H9 (cell line): ENCODE results near the gene PARP12. TPM values are rescaled to one million over a fixed set of nuclear protein-coding genes. Genes with fewer than 3 reads are reported as not detected.

Experiments
- DNase-seq: peaks from one replicate; pipeline ENCODE4 v3.0.0-alpha.2; 2017
- H2AFZ ChIP-seq: one replicate; pipeline ENCODE4 v1.6.1; 2013; ENCODE audit warnings: mild to moderate bottlenecking, low read length, control low read depth, moderate library complexity
- H2AK5ac ChIP-seq: 2 replicates; pipeline ENCODE4 v1.6.1; 2013; ENCODE audit warnings: low read length, control low read depth, mixed read lengths; ENCODE audit not compliant: insufficient read length
- H2BK120ac ChIP-seq: one replicate; pipeline ENCODE4 v1.6.1; 2013; ENCODE audit warnings: low read depth, mild to moderate bottlenecking, low read length, control low read depth, inconsistent platforms; ENCODE audit not compliant: poor library complexity, severe bottlenecking
- H2BK12ac ChIP-seq: 2 replicates; pipeline ENCODE4 v1.6.1; 2013; ENCODE audit warnings: low read length, control low read depth, mixed read lengths, low read depth; ENCODE audit not compliant: insufficient read length
- H2BK15ac ChIP-seq: 2 replicates; pipeline ENCODE4 v1.6.1; 2013; ENCODE audit warnings: low read depth, low read length, control low read depth
- H2BK20ac ChIP-seq: one replicate; pipeline ENCODE4 v1.6.1; 2013; ENCODE audit warnings: low read depth, mild to moderate bottlenecking, low read length, control low read depth, inconsistent platforms; ENCODE audit not compliant: poor library complexity, severe bottlenecking
- H2BK5ac ChIP-seq: 2 replicates; pipeline ENCODE4 v1.6.1; 2013; ENCODE audit warnings: low read length, control low read depth, mixed read lengths; ENCODE audit not compliant: insufficient read length
- H3K14ac ChIP-seq: 2 replicates; pipeline ENCODE4 v1.6.1; 2013; ENCODE audit warnings: low read length, control low read depth; ENCODE audit not compliant: insufficient read depth
- H3K18ac ChIP-seq: 2 replicates; pipeline ENCODE4 v1.6.1; 2013; ENCODE audit warnings: low read depth, mild to moderate bottlenecking, mixed read lengths, low read length, control low read depth; ENCODE audit not compliant: insufficient read length
- H3K23ac ChIP-seq: 2 replicates; pipeline ENCODE4 v1.6.1; 2013; ENCODE audit warnings: low read length, control low read depth, mixed read lengths, low read depth; ENCODE audit not compliant: insufficient read length
- H3K23me2 ChIP-seq: 2 replicates; pipeline ENCODE4 v1.6.1; 2013; ENCODE audit warnings: low read depth, mild to moderate bottlenecking, mixed read lengths, low read length, control low read depth; ENCODE audit not compliant: insufficient read length, poor library complexity, severe bottlenecking
- H3K27ac ChIP-seq: 2 replicates; pipeline ENCODE4 v1.5.1; 2013; ENCODE audit warnings: low read length, control low read depth, mixed read lengths, low read depth; ENCODE audit not compliant: insufficient read length
- H3K27me3 ChIP-seq: 2 replicates; pipeline ENCODE4 v1.6.1; 2013; ENCODE audit warnings: low read length, control low read depth, inconsistent platforms; ENCODE audit not compliant: insufficient read depth
- H3K4ac ChIP-seq: 2 replicates; pipeline ENCODE4 v1.6.1; 2013; ENCODE audit warnings: low read depth, mild to moderate bottlenecking, control low read depth, inconsistent platforms, low read length, moderate library complexity
- H3K4me1 ChIP-seq: 2 replicates; pipeline ENCODE4 v1.6.1; 2013; ENCODE audit warnings: low read length, control low read depth, inconsistent platforms; ENCODE audit not compliant: insufficient read depth
- H3K4me2 ChIP-seq: 2 replicates; pipeline ENCODE4 v1.6.1; 2013; ENCODE audit warnings: low read length, control low read depth, mixed read lengths; ENCODE audit not compliant: insufficient read length, insufficient read depth
- H3K56ac ChIP-seq: 2 replicates; pipeline ENCODE4 v1.6.1; 2013; ENCODE audit warnings: low read depth, mild to moderate bottlenecking, mixed read lengths, low read length, control low read depth; ENCODE audit not compliant: insufficient read length
- H3K79me1 ChIP-seq: 2 replicates; pipeline ENCODE4 v1.6.1; 2013; ENCODE audit warnings: low read depth, mild to moderate bottlenecking, moderate library complexity, low read length, control low read depth, inconsistent platforms; ENCODE audit not compliant: insufficient read depth, poor library complexity, severe bottlenecking
- H3K79me2 ChIP-seq: 2 replicates; pipeline ENCODE4 v1.6.1; 2013; ENCODE audit warnings: low read length, control low read depth, inconsistent platforms; ENCODE audit not compliant: insufficient read depth
- H3K9ac ChIP-seq: 2 replicates; pipeline ENCODE4 v1.6.1; 2013; ENCODE audit warnings: low read length, control low read depth, mixed read lengths; ENCODE audit not compliant: insufficient read length; ENCODE audit errors: extremely low read depth
- H3K9me3 ChIP-seq: one replicate; pipeline ENCODE4 v1.6.1; 2013; ENCODE audit warnings: low read depth, low read length, inconsistent platforms; ENCODE audit not compliant: control insufficient read depth
- H3T11ph ChIP-seq: one replicate; pipeline ENCODE4 v1.6.1; 2013; ENCODE audit warnings: mild to moderate bottlenecking, low read length, control low read depth, inconsistent platforms
- H4K20me1 ChIP-seq: one replicate; pipeline ENCODE4 v1.6.1; 2013; ENCODE audit not compliant: control insufficient read depth, insufficient read length, insufficient read depth
- H4K5ac ChIP-seq: 2 replicates; pipeline ENCODE4 v1.6.1; 2013; ENCODE audit warnings: low read depth, mild to moderate bottlenecking, mixed read lengths, low read length, control low read depth; ENCODE audit not compliant: insufficient read length
- H4K8ac ChIP-seq: replicated peaks from 2 replicates; pipeline ENCODE4 v1.6.1; 2013; ENCODE audit warnings: low read length, control low read depth, mixed read lengths, low read depth; ENCODE audit not compliant: insufficient read length
- H4K91ac ChIP-seq: 2 replicates; pipeline ENCODE4 v1.6.1; 2013; ENCODE audit warnings: low read depth, mild to moderate bottlenecking, moderate library complexity, mixed read lengths, low read length, control low read depth; ENCODE audit not compliant: insufficient read length
- H3K27ac Mint-ChIP-seq, 3 experiments: 2 replicates in 2 of 3; 3 replicates in 1 of 3; pipeline ENCODE4 v1.8.0; 2020 to 2021; ENCODE audit warnings: mixed read lengths in 3 of 3, mild to moderate bottlenecking in 1 of 3, moderate library complexity in 1 of 3
- H3K27me3 Mint-ChIP-seq: 2 replicates; pipeline ENCODE4 v1.8.0; 2021; ENCODE audit warnings: low read depth, mild to moderate bottlenecking, moderate library complexity, mixed read lengths
- H3K36me3 Mint-ChIP-seq, 3 experiments: 2 replicates in 2 of 3; 3 replicates in 1 of 3; pipeline ENCODE4 v1.8.0; 2020 to 2021; ENCODE audit warnings: low read depth in 3 of 3, mixed read lengths in 3 of 3; ENCODE audit not compliant: insufficient read depth in 1 of 3
- H3K4me1 Mint-ChIP-seq, 2 experiments: 2 replicates each; pipeline ENCODE4 v1.8.0; 2020; ENCODE audit warnings: mixed read lengths in 2 of 2
- H3K4me3 Mint-ChIP-seq, 2 experiments: 2 replicates in 1 of 2; 3 replicates in 1 of 2; pipeline ENCODE4 v1.8.0; 2020 to 2021; ENCODE audit warnings: mild to moderate bottlenecking in 2 of 2, mixed read lengths in 2 of 2, moderate library complexity in 1 of 2
- H3K9me3 Mint-ChIP-seq, 2 experiments: 2 replicates in 1 of 2; 3 replicates in 1 of 2; pipeline ENCODE4 v1.8.0; 2020; ENCODE audit warnings: mild to moderate bottlenecking in 2 of 2, mixed read lengths in 2 of 2, moderate library complexity in 1 of 2
- WGBS: extraction: QIAGEN DNeasy Blood & Tissue Kit; methylation state at CpG from one replicate; pipeline ENCODE4 v1.1.7; 2013; ENCODE audit warnings: missing lambda C conversion rate, low lambda C conversion rate, mixed read lengths; ENCODE audit not compliant: insufficient read length; ENCODE audit errors: extremely low coverage; 5-methylcytosine and 5-hydroxymethylcytosine counted together
- total RNA-seq: library from RNA; stranded (reverse); gene quantifications from 2 replicates; pipeline ENCODE4 v1.2.1, GENCODE V29; 2021
- TF ChIP-seq, protein P1 (sequence below): fragments of 200-600 bp; sonication (generic); conservative IDR thresholded peaks from 3 replicates; pipeline ENCODE4 v1.8.0; 2021; ENCODE audit warnings: antibody characterized with exemption, mild to moderate bottlenecking

The PARP12 gene
- total RNA-seq, 1 experiment from 2014 or later = 11.8 TPM

DNA sequence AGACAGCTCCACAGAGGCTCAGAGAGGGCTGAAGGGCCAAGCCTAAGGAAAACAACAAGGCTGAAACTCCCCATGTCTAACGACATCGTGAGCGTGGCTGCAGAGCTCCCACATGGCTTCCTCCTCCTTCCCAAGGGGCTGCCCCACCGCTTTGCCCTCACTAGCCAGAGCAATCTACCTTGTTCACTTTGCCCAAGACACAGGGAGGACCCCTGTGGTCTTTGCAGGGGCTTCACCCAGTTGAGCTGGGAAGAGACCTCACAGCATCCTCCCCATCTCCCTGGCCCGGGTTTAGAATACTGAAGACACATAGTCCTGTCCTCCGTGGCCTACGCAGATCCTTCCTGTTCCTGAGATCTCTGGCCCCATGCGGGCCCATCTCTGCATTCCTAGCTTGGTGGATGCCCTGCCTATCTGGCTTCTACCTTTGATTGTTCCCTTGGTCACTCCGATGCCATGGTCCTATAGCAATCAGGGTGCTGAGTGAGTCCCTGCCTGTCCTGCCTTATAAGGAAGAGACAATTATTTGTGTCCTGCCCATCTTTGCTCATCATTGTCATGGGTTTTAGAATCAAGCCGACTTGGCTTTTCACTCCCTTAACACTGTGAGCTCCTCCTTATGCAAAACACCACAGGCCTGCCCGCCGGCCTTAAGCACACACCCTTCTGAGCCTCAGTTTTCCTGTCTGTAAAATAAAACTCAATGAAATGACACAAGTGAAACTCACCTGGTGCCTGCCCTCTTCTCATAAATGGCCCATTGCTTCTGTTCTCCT, 73.2 kb downstream of the PARP12 start:
- no peak overlapping the region for H2BK15ac ChIP-seq
- H2BK12ac ChIP-seq = no peak overlapping the region
- H4K91ac ChIP-seq = no peak overlapping the region
- H2AFZ ChIP-seq = no peak overlapping the region
- no peaks in the 10 kb centered on the region for H4K20me1 ChIP-seq
- Mint-ChIP-seq H3K27ac (peak overlapping the region in 2 of 3 experiments; percentile 62 to 91; a peak in 4 of 7 replicates), H3K4me1 (peaks cover 10 to 16% of the 10 kb centered on the region in 2 experiments), H3K9me3 (no peaks in the 10 kb centered on the region), H3K36me3 (no peaks in the 10 kb centered on the region), H3K27me3 (peaks cover 3% of the 10 kb centered on the region; the same call in 1 of the 2 replicates), H3K4me3 (no peak overlapping the region)
- no peaks in the 10 kb centered on the region for H3K79me2 ChIP-seq
- H3K79me1 ChIP-seq = no peaks in the 10 kb centered on the region
- H3K9ac ChIP-seq = no peak overlapping the region
- no CpG with 5 or more reads among the region's 12 CpGs for WGBS
- no peak overlapping the region for H3K18ac ChIP-seq
- no peak overlapping the region for H3K4ac ChIP-seq
- TF ChIP-seq, protein P1, sequence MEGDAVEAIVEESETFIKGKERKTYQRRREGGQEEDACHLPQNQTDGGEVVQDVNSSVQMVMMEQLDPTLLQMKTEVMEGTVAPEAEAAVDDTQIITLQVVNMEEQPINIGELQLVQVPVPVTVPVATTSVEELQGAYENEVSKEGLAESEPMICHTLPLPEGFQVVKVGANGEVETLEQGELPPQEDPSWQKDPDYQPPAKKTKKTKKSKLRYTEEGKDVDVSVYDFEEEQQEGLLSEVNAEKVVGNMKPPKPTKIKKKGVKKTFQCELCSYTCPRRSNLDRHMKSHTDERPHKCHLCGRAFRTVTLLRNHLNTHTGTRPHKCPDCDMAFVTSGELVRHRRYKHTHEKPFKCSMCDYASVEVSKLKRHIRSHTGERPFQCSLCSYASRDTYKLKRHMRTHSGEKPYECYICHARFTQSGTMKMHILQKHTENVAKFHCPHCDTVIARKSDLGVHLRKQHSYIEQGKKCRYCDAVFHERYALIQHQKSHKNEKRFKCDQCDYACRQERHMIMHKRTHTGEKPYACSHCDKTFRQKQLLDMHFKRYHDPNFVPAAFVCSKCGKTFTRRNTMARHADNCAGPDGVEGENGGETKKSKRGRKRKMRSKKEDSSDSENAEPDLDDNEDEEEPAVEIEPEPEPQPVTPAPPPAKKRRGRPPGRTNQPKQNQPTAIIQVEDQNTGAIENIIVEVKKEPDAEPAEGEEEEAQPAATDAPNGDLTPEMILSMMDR = no peak
- H3K27me3 ChIP-seq = no peaks in the 10 kb centered on the region; the same call in 1 of the 2 replicates
- no peak overlapping the region for H3K23ac ChIP-seq
- no peak overlapping the region for H2BK20ac ChIP-seq
- H4K5ac ChIP-seq = no peak overlapping the region
- H4K8ac ChIP-seq = no peak overlapping the region
- H2BK5ac ChIP-seq = no peak overlapping the region
- H3K23me2 ChIP-seq = no peaks in the 10 kb centered on the region
- DNase-seq = no peak
- H2AK5ac ChIP-seq = no peak overlapping the region
- no peak overlapping the region; the same call in 1 of the 2 replicates for H3K14ac ChIP-seq
- H3T11ph ChIP-seq = no peak overlapping the region
- no peaks in the 10 kb centered on the region for H3K4me1 ChIP-seq
- H3K4me2 ChIP-seq = no peak overlapping the region
- H3K56ac ChIP-seq = no peak overlapping the region
- no peak overlapping the region for H3K27ac ChIP-seq
- H2BK120ac ChIP-seq = no peak overlapping the region
- no peaks in the 10 kb centered on the region for H3K9me3 ChIP-seq
